HG02798 (cell line): ENCODE data around the gene S100Z.
"Not testable (repeated sequence)": the region's sequence is repeated elsewhere in the genome, so short reads cannot be mapped to it uniquely, and the experiment has no call there.

ENCODE experiments used
- ATAC-seq: cut with Tn5 transposase; IDR thresholded peaks from one replicate; pipeline ENCODE4 v1.9.1; 2021; ENCODE audit warnings: mild to moderate bottlenecking; ENCODE audit not compliant: unreplicated experiment, poor library complexity

S100Z gene

DNA sequence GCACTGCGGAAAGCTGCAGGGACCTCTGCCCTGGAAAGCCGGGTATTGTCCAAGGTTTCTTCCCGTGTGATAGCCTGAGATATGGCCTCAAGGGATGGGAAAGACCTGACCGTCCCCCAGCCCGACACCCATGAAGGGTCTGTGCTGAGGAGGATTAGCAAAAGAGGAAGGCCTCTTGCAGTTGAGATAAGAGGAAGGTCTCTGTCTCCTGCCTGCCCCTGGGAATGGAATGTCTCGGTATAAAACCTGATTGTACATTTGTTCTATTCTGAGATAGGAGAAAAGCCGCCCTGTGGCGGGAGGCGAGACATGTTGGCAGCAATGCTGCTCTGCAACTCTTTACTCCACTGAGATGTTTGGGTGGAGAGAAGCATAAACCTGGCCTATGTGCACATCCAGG, 95.4 kb downstream of the S100Z start:
- ATAC-seq: not testable (repeated sequence)

DNA sequence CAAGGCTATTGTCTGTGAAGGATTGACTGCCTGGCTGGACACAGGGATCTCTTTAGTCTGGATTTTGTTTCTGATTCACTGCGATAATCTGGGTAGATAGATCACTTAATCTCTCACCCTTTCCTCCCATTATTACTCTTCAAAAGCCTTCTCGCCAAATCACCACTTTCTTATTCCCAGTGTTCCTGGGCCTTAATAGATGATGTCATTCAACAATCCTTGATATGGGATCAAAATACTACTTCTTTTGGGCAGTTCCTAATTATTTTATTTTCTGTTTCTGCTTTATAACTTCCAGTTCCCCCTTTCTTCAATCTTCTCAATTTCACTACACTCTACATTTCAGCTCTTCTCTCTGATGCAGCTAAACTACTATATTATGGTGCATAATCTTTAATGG, 96.3 kb downstream of the S100Z start:
- ATAC-seq: no peak

DNA sequence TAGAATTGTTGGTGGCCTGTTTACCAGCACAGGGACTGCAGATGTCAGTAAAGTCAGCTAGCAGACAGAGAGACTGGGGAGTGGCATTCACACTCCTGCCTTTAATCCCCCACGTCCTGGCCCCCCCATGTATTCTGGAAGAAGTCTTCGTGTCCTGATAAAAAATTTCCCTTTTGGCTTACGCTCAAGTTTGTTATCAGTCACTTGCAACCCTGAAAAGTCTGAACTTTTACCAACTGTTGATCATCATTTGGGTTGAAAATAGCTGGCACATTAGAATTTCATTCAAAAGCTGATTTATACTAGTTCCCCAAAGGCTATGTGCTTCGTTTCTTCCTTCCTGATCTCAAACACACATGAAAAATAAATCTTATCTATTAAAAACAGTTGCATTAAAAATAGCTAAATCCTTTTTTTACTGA, 97.3 kb downstream of the S100Z start:
- no peak for ATAC-seq

DNA sequence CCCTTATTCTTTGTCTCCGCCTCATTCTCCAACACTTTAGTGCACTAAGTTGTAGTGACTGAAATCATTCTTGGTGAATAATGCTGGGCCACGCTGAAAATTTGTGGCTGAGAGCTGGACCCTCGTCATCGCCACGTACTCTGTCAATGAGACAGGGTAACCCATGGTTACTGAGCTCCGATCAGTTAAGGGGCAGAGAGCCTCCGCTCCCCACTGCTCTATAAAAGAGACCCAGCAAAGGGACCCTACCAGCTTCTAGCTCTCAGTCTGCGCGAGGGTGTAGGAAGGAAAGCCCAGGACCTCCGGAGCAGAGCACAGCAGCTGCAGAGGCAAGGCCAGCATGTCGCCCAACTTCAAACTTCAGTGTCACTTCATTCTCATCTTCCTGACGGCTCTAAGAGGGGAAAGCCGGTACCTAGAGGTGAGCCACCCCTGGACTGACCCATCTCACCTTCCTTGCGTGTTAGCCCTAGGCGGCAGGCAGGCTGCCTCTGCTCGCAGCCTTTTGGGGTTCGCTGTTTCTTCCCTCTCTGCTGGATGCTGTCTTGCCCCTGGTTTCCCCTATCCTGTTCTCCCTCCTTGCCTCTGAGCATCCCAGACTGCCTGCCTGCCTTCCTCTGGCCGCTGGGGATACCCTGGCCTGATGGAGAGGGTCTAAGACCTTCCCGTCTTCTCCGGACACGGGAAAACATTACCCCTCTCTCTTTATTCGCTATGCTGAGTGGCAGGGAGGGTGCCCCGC, 103.2 kb downstream of the S100Z start, which contains the start of gene CRHBP:
TSS of gene CRHBP (plus strand) at position 251 of the 742 bp plus-strand sequence. CDS start at position 341, 90 bp downstream.
- ATAC-seq: no peak

DNA sequence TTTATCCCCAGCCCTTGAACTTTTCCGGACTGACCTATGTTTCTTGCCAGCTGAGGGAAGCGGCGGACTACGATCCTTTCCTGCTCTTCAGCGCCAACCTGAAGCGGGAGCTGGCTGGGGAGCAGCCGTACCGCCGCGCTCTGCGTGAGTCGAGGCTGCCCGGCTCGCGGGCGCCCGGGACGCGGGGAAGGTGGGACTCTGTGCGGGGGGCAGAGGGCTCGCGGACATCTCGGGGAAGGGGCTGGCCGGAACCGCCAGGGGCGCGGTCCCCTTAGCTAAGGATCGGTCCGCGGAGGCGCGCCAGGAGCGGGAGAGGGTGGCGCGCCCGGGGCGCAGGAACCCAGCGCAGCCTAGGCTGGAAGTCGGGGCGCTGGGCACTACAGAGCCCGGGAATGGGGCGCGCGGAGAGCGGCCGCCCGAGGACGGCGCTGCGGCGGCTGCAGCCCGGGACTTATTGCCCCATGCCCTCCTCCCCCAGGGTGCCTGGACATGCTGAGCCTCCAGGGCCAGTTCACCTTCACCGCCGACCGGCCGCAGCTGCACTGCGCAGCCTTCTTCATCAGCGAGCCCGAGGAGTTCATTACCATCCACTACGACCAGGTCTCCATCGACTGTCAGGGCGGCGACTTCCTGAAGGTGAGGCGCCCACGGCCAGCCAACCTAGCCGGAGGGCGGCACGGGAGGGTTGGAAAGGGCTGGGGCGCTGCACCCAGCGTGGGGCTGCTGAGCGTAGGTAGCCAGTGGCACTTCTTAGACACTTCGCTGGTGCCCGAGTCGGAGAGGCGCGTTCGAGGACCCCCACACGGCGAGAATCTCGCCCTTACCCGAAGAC, 104.0 kb downstream of the S100Z start:
- no peak for ATAC-seq

DNA sequence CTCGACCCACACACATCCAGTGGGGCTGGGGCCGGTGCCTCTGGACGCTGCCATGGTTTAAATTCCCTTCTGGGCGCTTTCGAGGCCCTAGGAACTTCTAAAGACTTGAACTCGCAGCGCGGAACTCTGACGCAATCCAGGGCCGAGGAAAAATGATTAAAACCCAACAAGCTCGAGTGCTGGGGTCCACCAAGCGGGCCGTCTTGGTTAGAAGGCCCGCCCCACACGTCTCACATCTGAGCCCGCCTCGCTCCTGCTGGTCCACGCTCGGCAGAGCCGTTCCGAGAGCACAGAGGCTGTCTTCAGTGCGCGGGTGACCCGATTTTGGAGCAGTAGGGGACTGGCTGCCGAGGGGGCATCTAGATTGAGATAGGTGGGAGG, 104.6 kb downstream of the S100Z start:
- ATAC-seq: no peak

DNA sequence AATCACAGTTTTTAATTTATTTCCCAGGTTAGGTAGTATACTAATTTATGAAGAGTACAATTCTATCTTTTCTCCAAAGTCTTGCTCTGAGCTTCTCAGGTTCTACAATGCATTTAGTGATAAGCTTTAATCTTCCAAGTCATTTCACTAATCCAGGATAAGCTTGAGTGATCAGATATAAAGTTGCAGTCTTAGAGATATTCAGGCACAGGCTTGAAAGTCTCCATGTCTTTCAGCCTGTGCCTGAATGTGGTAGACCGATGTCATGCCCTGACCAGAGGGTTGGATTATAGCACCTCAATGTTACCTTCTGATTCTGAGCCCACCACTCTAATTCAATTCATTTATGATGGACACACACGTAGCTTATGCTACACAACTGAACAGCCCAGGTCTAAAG, 106.2 kb downstream of the S100Z start:
- ATAC-seq: no peak

DNA sequence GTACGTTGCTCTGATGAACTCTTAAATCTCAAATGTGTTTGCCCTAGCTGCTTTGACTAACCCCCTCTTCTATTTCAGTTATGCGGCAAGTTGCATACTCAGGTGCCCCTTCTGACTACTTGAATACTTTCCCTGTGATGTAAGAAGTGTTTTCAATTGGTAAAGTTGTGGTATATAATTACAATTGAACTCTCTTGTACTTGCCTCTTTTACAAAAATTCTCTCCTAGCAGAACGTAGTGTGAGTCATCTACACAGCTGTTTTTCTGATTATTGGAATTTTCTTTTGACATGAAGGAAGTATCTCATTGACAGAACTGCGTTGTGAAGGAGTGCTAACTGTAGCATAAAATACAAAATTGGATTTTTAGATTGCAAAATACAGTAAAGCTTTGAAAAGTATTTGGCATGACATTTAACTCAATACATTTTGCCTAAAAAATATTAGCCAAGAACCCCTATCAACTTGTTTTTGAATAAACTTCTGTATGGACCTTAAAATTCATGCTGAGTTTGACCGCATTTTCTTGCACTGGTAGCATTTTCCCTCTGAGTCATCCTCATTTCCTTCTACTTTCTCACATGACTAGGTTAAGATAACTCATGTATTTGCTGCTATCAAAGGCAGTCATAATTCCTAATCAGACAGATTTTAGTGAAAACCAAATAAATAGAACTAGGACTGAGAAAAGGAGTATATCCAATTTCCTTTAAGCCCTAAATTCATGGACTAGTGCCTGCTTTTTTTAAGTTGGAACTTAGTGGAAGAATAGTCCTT, 109.4 kb downstream of the S100Z start:
- no peak for ATAC-seq

DNA sequence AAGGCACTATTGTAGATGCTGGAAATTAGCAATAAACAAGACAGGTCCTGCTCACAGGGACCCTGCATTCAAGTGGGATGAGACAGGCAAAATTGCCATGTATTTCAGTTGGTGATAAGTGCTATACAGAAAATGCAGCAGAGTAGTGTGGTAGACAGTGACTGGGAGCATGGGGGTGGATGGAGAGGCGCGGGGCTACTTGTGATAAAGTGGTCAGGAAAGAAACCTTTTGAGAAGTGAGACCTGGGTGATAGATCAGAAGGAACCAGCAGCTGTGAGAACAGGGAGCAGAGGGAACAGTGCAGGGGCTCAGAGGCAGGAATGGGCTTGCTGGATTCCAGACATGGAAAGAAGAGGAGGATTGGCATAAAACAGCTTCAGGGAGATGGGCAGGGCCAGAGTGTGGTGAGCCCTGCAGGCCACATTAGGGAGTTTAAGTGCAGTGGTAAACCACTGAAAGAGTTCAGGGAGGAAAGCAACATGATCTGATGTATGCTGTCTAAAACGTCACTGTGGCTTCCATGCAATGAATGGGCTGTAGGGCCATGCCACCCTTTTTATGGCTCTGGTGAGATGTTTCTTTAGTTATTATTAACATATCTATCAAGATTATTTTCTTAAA, 110.3 kb downstream of the S100Z start:
- peak; percentile 69 for ATAC-seq

DNA sequence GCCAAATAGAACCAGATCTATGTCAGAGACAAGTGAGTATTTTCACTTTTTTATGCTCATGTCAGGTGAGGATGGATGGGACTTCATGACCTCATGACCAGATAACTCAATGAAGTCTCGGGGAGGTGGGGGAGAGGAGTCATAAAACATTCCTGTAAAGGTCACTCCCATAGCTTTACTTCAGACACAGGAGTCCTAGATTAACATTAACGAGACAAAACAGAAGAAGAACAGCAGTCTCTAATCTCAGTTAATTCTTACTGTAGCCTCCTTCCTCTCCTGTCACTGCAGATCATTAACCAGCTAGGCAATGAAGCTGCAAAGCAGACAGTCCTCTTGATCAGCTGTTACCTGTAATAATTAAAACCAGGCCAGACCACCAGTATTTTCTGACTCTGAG, 114.2 kb downstream of the S100Z start:
- no peak for ATAC-seq
